AG04450 (cell line): ENCODE results near the gene CDH18. TPM values are rescaled to one million over a fixed set of nuclear protein-coding genes. Genes with fewer than 3 reads are reported as not detected.

Source experiments
- CTCF ChIA-PET: fragments of 300-600, 350-600 bp; formaldehyde crosslinking; extraction: SDS; loops from one replicate; lab custom pipeline; 2022; ENCODE audit warnings: antibody characterized with exemption, inconsistent platforms; lab: Charles Lee
- POLR2A ChIA-PET: fragments of 350-600 bp; formaldehyde crosslinking; extraction: SDS; loops from one replicate; lab custom pipeline; 2021; ENCODE audit warnings: antibody characterized with exemption, inconsistent platforms; lab: Yijun Ruan, JAX
- DNase-seq: peaks from one replicate; pipeline ENCODE4 v3.0.0-alpha.2; 2011; ENCODE audit warnings: low read depth, low spot score
- H3K27ac ChIP-seq: one replicate; pipeline ENCODE4 v1.5.1; 2012; ENCODE audit warnings: low read depth, low read length, control low read depth
- H3K27me3 ChIP-seq: one replicate; pipeline ENCODE4 v1.6.0; 2012; ENCODE audit warnings: low read length; ENCODE audit not compliant: control insufficient read depth, insufficient read depth
- H3K4me3 ChIP-seq: 2 replicates; pipeline ENCODE4 v1.5.1; 2011; ENCODE audit warnings: mild to moderate bottlenecking, low read depth, low read length, control low read depth
- H3K9me3 ChIP-seq: 2 replicates; pipeline ENCODE4 v1.5.1; 2012; ENCODE audit warnings: low read length; ENCODE audit not compliant: control insufficient read depth, insufficient read depth
- CTCF ChIP-seq: IDR thresholded peaks from 2 replicates; pipeline ENCODE4 v1.5.1; 2011; ENCODE audit warnings: low read depth, low read length, control low read depth, inconsistent platforms
- polyA plus RNA-seq: library from polyadenylated mRNA; depleted of rRNA; stranded (reverse); fragments of >200 nt; gene quantifications from 2 replicates; pipeline ENCODE4 v1.2.3, GENCODE V29; 2011

The CDH18 gene
- polyA plus RNA-seq, 1 experiment: 0.19 TPM

GRCh38 chr5:19940192-19940591, 47.8 kb downstream of the CDH18 start:
- H3K27me3 ChIP-seq: no peaks in the 10 kb centered on the region
- no peak for TF ChIP-seq CTCF
- DNase-seq: no peak
- no peak overlapping the region for H3K27ac ChIP-seq
- ChIA-PET POLR2A (no interaction called here), CTCF (no interaction called here)
- H3K4me3 ChIP-seq: no peak overlapping the region
- H3K9me3 ChIP-seq: no peaks in the 10 kb centered on the region

- DNase-seq: no peak
- H3K27me3 ChIP-seq: no peaks in the 10 kb centered on the region
- ChIA-PET POLR2A (no interaction called here), CTCF (no interaction called here)
- TF ChIP-seq CTCF: no peak
- no peak overlapping the region for H3K27ac ChIP-seq
- no peaks in the 10 kb centered on the region for H3K9me3 ChIP-seq
- H3K4me3 ChIP-seq: no peak overlapping the region
Observed at GRCh38 chr5:19930451-19930850, 57.5 kb downstream of the CDH18 start.

- peak overlapping the region; percentile 60 for H3K27ac ChIP-seq
- TF ChIP-seq CTCF: no peak
- peak; percentile 46 for DNase-seq
- H3K9me3 ChIP-seq: no peaks in the 10 kb centered on the region
- H3K4me3 ChIP-seq: no peak overlapping the region
- ChIA-PET CTCF (interaction anchor here (1.0 kb wide), 1 partner anchor 43 kb away, joined by 3 read pairs; no protein-coding TSS in a partner anchor), POLR2A (interaction anchor here (1.4 kb wide), 1 partner anchor 37 kb away, joined by 3 read pairs; no protein-coding TSS in a partner anchor)
- no peaks in the 10 kb centered on the region for H3K27me3 ChIP-seq
Observed at GRCh38 chr5:19928562-19929421, 59.2 kb downstream of the CDH18 start.

GRCh38 chr5:19927919-19928318, 60.1 kb downstream of the CDH18 start:
- no peaks in the 10 kb centered on the region for H3K9me3 ChIP-seq
- no peak for TF ChIP-seq CTCF
- ChIA-PET POLR2A (interaction anchor here (1.4 kb wide), 1 partner anchor 36 kb away, joined by 3 read pairs; no protein-coding TSS in a partner anchor), CTCF (no interaction called here)
- no peak overlapping the region for H3K4me3 ChIP-seq
- no peak for DNase-seq
- no peaks in the 10 kb centered on the region for H3K27me3 ChIP-seq
- H3K27ac ChIP-seq: no peak overlapping the region

- ChIA-PET POLR2A (interaction anchor here (1.4 kb wide), 1 partner anchor 36 kb away, joined by 3 read pairs; no protein-coding TSS in a partner anchor), CTCF (no interaction called here)
Observed at GRCh38 chr5:19927170-19927569, 60.8 kb downstream of the CDH18 start.

More at GRCh38 chr5:19927170-19927569, 60.8 kb downstream of the CDH18 start:
- no peak overlapping the region for H3K4me3 ChIP-seq
- DNase-seq: no peak
- H3K27ac ChIP-seq: no peak overlapping the region
- no peak for TF ChIP-seq CTCF
- no peaks in the 10 kb centered on the region for H3K27me3 ChIP-seq
- no peaks in the 10 kb centered on the region for H3K9me3 ChIP-seq
